Ascending aorta (tissue), 2 donors: Measurements from ENCODE around the gene FLT3. TPM values are rescaled to one million over a fixed set of nuclear protein-coding genes. Genes with fewer than 3 reads are reported as not detected.

Experiments used
- DNase-seq, 2 donors: peaks; one replicate each; pipeline ENCODE4 v3.0.0-alpha.2; 2019; ENCODE audit warnings: low spot score in 2 of 2
- H3K27ac ChIP-seq, 2 donors: fragments of 200-600 bp; sonication (generic); one replicate each; pipeline ENCODE4 v1.5.1; 2016 to 2017; ENCODE audit warnings: mild to moderate bottlenecking in 1 of 2
- H3K27me3 ChIP-seq: fragments of 200-600 bp; sonication (generic); one replicate; pipeline ENCODE4 v1.5.1; 2017
- H3K36me3 ChIP-seq, 2 donors: fragments of 200-600 bp; sonication (generic); one replicate each; pipeline ENCODE4 v1.5.1; 2016
- H3K4me1 ChIP-seq, 2 donors: fragments of 200-600 bp; sonication (generic); one replicate each; pipeline ENCODE4 v1.5.1; 2016 to 2017; ENCODE audit warnings: mild to moderate bottlenecking in 1 of 2
- H3K4me3 ChIP-seq, 2 donors: fragments of 200-600 bp; sonication (generic); one replicate each; pipeline ENCODE4 v1.5.1; 2016 to 2017; ENCODE audit warnings: mild to moderate bottlenecking in 1 of 2
- H3K9me3 ChIP-seq, 2 donors: fragments of 200-600 bp; sonication (generic); one replicate each; pipeline ENCODE4 v1.5.1; 2016
- CTCF ChIP-seq, 3 experiments: fragments of 200-600 bp in 2 of 3; fragments of 450-650 bp in 1 of 3; sonication (generic) in 2 of 3; IDR thresholded peaks; one replicate each; pipeline ENCODE4 v1.5.1; 2016 to 2019; ENCODE audit warnings: antibody characterized with exemption in 3 of 3, mild to moderate bottlenecking in 1 of 3, moderate library complexity in 1 of 3
- intact Hi-C: fragments of 100-400 bp; cut with DNase I; formaldehyde crosslinking; loops from one replicate; pipeline ENCODE4 v1.15.1; 2023
- total RNA-seq: library from RNA; depleted of rRNA; stranded (reverse); fragments of >200 nt; gene quantifications from one replicate; pipeline ENCODE4 v1.1.0, GENCODE V29; 2016

Gene FLT3
- total RNA-seq, 1 donor from 2014 or later = not detected

DNA sequence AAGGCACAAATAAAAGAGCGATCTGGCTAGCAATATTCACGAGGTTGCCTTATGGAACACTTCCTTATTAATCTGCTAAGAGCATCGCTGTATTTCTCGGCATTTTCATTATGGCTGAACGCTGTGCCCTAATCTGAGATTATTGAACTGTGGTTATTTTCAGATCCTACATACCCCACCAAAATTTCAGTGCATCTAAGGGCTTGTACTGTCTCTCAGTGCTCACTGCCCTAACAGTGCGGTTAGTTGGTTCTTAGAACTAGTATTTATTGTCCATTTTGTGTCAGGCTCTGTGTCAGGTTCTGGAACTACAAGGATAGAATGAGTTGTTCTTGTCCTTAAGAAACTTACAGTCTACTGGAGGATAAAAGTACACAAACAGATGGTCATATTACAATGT, 51.6 kb downstream of the FLT3 start:
- no peaks in the 10 kb centered on the region for H3K9me3 ChIP-seq
- H3K4me1 ChIP-seq = no peaks in the 10 kb centered on the region
- H3K36me3 ChIP-seq = no peaks in the 10 kb centered on the region
- no peak for TF ChIP-seq CTCF (IDR thresholded peaks at IDR 0.05)
- intact Hi-C loops = no loop called here
- H3K27me3 ChIP-seq = no peaks in the 10 kb centered on the region
- no peak overlapping the region for H3K27ac ChIP-seq
- DNase-seq = no peak
- H3K4me3 ChIP-seq = no peak overlapping the region

- Histone ChIP-seq H3K4me1 (no peaks in the 10 kb centered on the region), H3K36me3 (no peaks in the 10 kb centered on the region), H3K9me3 (no peaks in the 10 kb centered on the region), H3K27me3 (no peaks in the 10 kb centered on the region), H3K27ac (no peak overlapping the region), H3K4me3 (no peak overlapping the region)
- intact Hi-C loops = no loop called here
- no peak for DNase-seq
- TF ChIP-seq CTCF (IDR thresholded peaks at IDR 0.05) = no peak
Measured at GRCh38 chr13:28047757-28048388, 52.5 kb downstream of the FLT3 start.

GRCh38 chr13:28046981-28047380, 53.4 kb downstream of the FLT3 start:
- no peak for TF ChIP-seq CTCF (IDR thresholded peaks at IDR 0.05)
- Histone ChIP-seq H3K27ac (no peak overlapping the region), H3K4me3 (no peak overlapping the region), H3K36me3 (no peaks in the 10 kb centered on the region), H3K9me3 (no peaks in the 10 kb centered on the region), H3K27me3 (no peaks in the 10 kb centered on the region), H3K4me1 (no peaks in the 10 kb centered on the region)
- intact Hi-C loops = no loop called here
- DNase-seq = no peak

GRCh38 chr13:28045861-28046260, 54.5 kb downstream of the FLT3 start:
- no peaks in the 10 kb centered on the region for H3K9me3 ChIP-seq
- H3K4me3 ChIP-seq = no peak overlapping the region
- H3K4me1 ChIP-seq = no peaks in the 10 kb centered on the region

GRCh38 chr13:28044608-28045007, 55.8 kb downstream of the FLT3 start:
- intact Hi-C loops = no loop called here
- TF ChIP-seq CTCF (IDR thresholded peaks at IDR 0.05) = no peak
- no peak for DNase-seq
- Histone ChIP-seq H3K9me3 (no peaks in the 10 kb centered on the region), H3K36me3 (no peaks in the 10 kb centered on the region), H3K4me3 (no peak overlapping the region), H3K27me3 (no peaks in the 10 kb centered on the region), H3K27ac (no peak overlapping the region), H3K4me1 (no peaks in the 10 kb centered on the region)

More at GRCh38 chr13:28045861-28046260, 54.5 kb downstream of the FLT3 start:
- Histone ChIP-seq H3K27ac (no peak overlapping the region), H3K27me3 (no peaks in the 10 kb centered on the region), H3K36me3 (no peaks in the 10 kb centered on the region)
- intact Hi-C loops = no loop called here
- no peak for TF ChIP-seq CTCF (IDR thresholded peaks at IDR 0.05)
- DNase-seq = no peak

GRCh38 chr13:28043224-28043623, 57.2 kb downstream of the FLT3 start:
- H3K27ac ChIP-seq = no peak overlapping the region
- intact Hi-C loops = no loop called here
- no peak for DNase-seq
- no peaks in the 10 kb centered on the region for H3K27me3 ChIP-seq
- H3K9me3 ChIP-seq = no peaks in the 10 kb centered on the region
- TF ChIP-seq CTCF (IDR thresholded peaks at IDR 0.05) = no peak
- H3K4me3 ChIP-seq = no peak overlapping the region
- H3K4me1 ChIP-seq = no peaks in the 10 kb centered on the region
- no peaks in the 10 kb centered on the region for H3K36me3 ChIP-seq
